Measurements from ENCODE around the gene SP2.

Gene SP2

DNA sequence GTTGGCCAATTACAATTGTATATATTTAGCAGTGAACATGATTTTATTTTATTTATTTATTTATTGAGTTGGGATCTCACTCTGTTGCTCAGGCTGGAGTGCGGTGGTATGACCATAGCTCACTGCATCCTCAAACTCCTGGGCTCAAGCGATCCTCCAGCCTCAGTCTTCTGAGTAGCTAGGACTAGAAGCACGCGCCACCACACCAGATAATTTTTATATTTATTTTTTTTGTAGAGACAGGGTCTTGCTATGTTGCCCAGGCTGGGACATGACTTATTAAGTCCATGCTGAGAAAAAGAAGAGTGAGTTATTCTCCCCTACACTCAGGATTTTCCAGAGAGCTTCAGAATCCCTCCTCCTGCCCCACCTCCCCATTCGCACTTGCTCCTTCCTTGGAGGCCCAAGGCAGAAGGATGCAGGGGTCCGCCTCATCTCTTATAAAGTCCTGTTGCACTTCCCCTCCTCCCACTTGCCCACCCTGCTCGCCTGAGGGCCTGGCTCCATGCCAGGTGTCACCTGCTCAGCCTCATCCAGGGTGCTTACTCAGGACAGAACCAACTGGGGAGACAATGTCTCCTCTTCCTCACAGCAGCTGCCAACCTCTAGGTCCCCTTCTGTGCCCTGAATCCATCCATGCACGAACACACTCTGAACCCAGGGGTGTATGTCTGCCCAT lies 16.1 kb upstream of the SP2 start:
- Histone ChIP-seq H3K27ac (ENCODE audit: insufficient read depth, low read depth, low read length, poor library complexity, severe bottlenecking) (no peak overlapping the region), H3K36me3 (ENCODE audit: control insufficient read depth, insufficient read depth, low read length) (no peaks in the 10 kb centered on the region), H3K9me3 (ENCODE audit: control insufficient read depth, low read length) (no peaks in the 10 kb centered on the region), H3K27me3 (ENCODE audit: control insufficient read depth, insufficient read depth, low read length, poor library complexity, severe bottlenecking) (no peaks in the 10 kb centered on the region), H3K4me1 (ENCODE audit: control insufficient read depth, insufficient read depth, low read length) (peaks cover 24% of the 10 kb centered on the region), H3K4me3 (ENCODE audit: insufficient read depth, low read depth, low read length) (no peak overlapping the region)
- WGBS, 2 experiments: 90 to 95% methylated on average over 6 to 8 of the region's 8 CpGs

GRCh38 chr17:47882247-47882646 lies 13.8 kb upstream of the SP2 start:
- no peaks in the 10 kb centered on the region for H3K36me3 ChIP-seq (ENCODE audit: control insufficient read depth, insufficient read depth, low read length)
- H3K9me3 ChIP-seq (ENCODE audit: control insufficient read depth, low read length): no peaks in the 10 kb centered on the region
- no peak overlapping the region for H3K4me3 ChIP-seq (ENCODE audit: insufficient read depth, low read depth, low read length)
- WGBS, 2 experiments: 91 to 94% methylated on average over 7 of the region's 7 CpGs
- no peaks in the 10 kb centered on the region for H3K27me3 ChIP-seq (ENCODE audit: control insufficient read depth, insufficient read depth, low read length, poor library complexity, severe bottlenecking)
- no peak overlapping the region for H3K27ac ChIP-seq (ENCODE audit: insufficient read depth, low read depth, low read length, poor library complexity, severe bottlenecking)
- H3K4me1 ChIP-seq (ENCODE audit: control insufficient read depth, insufficient read depth, low read length): peaks cover 23% of the 10 kb centered on the region

DNA sequence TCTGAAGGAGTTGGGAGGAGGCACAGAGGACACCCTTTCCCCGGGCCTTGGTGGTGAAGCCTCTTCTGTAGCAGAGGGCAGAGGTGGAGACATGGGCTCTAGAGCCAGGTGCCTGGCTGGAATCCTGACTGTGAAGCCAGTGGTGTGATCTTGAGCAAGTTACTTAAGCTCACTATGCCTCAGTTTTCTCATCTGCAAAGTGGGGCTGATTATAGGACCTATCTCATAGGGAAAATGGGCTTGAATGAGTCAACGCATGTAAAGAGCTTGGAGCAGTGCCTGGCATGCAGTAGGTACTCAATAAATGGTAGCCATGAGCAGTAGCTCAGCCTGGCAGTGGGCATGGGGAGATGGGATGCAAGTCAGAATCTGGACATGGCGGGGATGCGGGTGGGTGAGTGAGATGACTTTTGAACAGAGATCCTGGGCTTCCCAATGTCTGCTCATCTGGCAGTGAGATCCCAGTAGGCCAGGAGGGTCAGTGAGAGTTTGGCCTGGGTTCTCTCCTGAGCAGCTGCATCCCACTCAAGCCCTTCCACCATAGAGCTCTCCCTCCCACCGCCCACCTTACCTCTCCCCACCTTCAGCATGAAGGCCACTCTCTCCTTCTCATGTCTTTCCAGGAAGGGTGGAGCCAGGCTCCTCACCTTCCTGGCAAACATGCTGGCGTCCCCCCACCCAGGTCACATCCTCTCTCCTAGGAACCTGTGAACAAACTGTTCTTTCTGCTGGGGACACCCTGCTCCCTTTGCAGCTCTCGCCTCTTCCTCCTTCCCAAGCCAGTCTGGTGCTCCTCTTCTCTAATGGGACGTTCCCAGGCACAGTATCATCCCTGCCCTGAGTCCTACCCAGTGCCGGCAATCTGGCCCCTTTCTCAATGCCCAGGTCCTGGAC lies 13.1 kb upstream of the SP2 start:
- H3K4me3 ChIP-seq (ENCODE audit: insufficient read depth, low read depth, low read length): no peak overlapping the region
- H3K27ac ChIP-seq (ENCODE audit: insufficient read depth, low read depth, low read length, poor library complexity, severe bottlenecking): no peak overlapping the region
- H3K27me3 ChIP-seq (ENCODE audit: control insufficient read depth, insufficient read depth, low read length, poor library complexity, severe bottlenecking): no peaks in the 10 kb centered on the region
- H3K36me3 ChIP-seq (ENCODE audit: control insufficient read depth, insufficient read depth, low read length): no peaks in the 10 kb centered on the region
- H3K4me1 ChIP-seq (ENCODE audit: control insufficient read depth, insufficient read depth, low read length): peaks cover 16% of the 10 kb centered on the region
- 90 to 95% methylated on average over 8 to 9 of the region's 9 CpGs for WGBS, 2 experiments
- H3K9me3 ChIP-seq (ENCODE audit: control insufficient read depth, low read length): no peaks in the 10 kb centered on the region

- Histone ChIP-seq H3K36me3 (ENCODE audit: control insufficient read depth, insufficient read depth, low read length) (no peaks in the 10 kb centered on the region), H3K27me3 (ENCODE audit: control insufficient read depth, insufficient read depth, low read length, poor library complexity, severe bottlenecking) (no peaks in the 10 kb centered on the region), H3K4me1 (ENCODE audit: control insufficient read depth, insufficient read depth, low read length) (peaks cover 7% of the 10 kb centered on the region), H3K4me3 (ENCODE audit: insufficient read depth, low read depth, low read length) (no peak overlapping the region), H3K9me3 (ENCODE audit: control insufficient read depth, low read length) (no peaks in the 10 kb centered on the region), H3K27ac (ENCODE audit: insufficient read depth, low read depth, low read length, poor library complexity, severe bottlenecking) (no peak overlapping the region)
- 85 to 88% methylated on average over 9 of the region's 9 CpGs for WGBS, 2 experiments
These were observed 12.2 kb upstream of the SP2 start for GRCh38 chr17:47883589-47884426.

DNA sequence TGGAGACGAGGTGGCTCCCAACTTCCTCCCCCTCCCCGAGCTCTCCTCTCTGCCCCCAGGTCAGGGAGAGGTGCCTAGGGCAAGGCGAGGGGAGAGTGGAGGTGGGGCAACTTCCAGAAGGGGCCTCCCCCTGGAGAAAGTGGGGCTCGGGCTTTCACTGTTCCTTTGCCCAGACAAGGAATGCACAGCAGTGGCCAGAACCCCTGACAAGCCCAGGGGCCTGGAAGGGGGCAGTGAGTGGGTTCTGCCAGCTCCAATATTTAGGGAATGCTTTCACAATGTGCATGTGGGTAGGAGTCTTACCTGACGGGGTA lies 11.7 kb upstream of the SP2 start:
- 55 to 66% methylated on average over 4 to 5 of the region's 5 CpGs for WGBS, 2 experiments
- H3K4me3 ChIP-seq (ENCODE audit: insufficient read depth, low read depth, low read length): no peak overlapping the region
- H3K9me3 ChIP-seq (ENCODE audit: control insufficient read depth, low read length): no peaks in the 10 kb centered on the region
- H3K4me1 ChIP-seq (ENCODE audit: control insufficient read depth, insufficient read depth, low read length): peaks cover 6% of the 10 kb centered on the region
- H3K36me3 ChIP-seq (ENCODE audit: control insufficient read depth, insufficient read depth, low read length): no peaks in the 10 kb centered on the region
- H3K27me3 ChIP-seq (ENCODE audit: control insufficient read depth, insufficient read depth, low read length, poor library complexity, severe bottlenecking): no peaks in the 10 kb centered on the region
- no peak overlapping the region for H3K27ac ChIP-seq (ENCODE audit: insufficient read depth, low read depth, low read length, poor library complexity, severe bottlenecking)

- 61 to 63% methylated on average over 11 of the region's 11 CpGs for WGBS, 2 experiments
These were observed 10.9 kb upstream of the SP2 start for GRCh38 chr17:47884905-47885730.

GRCh38 chr17:47888293-47888692 lies 7.7 kb upstream of the SP2 start:
- H3K4me3 ChIP-seq (ENCODE audit: insufficient read depth, low read depth, low read length): no peak overlapping the region
- no peaks in the 10 kb centered on the region for H3K9me3 ChIP-seq (ENCODE audit: control insufficient read depth, low read length)
- H3K36me3 ChIP-seq (ENCODE audit: control insufficient read depth, insufficient read depth, low read length): no peaks in the 10 kb centered on the region
- WGBS, 2 experiments: 75 to 82% methylated on average over 6 of the region's 6 CpGs
- no peak overlapping the region for H3K27ac ChIP-seq (ENCODE audit: insufficient read depth, low read depth, low read length, poor library complexity, severe bottlenecking)
- peaks cover 6% of the 10 kb centered on the region for H3K4me1 ChIP-seq (ENCODE audit: control insufficient read depth, insufficient read depth, low read length)
- no peaks in the 10 kb centered on the region for H3K27me3 ChIP-seq (ENCODE audit: control insufficient read depth, insufficient read depth, low read length, poor library complexity, severe bottlenecking)

More at GRCh38 chr17:47884905-47885730, 10.9 kb upstream of the SP2 start:
- peaks cover 6% of the 10 kb centered on the region for H3K4me1 ChIP-seq (ENCODE audit: control insufficient read depth, insufficient read depth, low read length)
- no peaks in the 10 kb centered on the region for H3K9me3 ChIP-seq (ENCODE audit: control insufficient read depth, low read length)
- H3K4me3 ChIP-seq (ENCODE audit: insufficient read depth, low read depth, low read length): no peak overlapping the region
- H3K27me3 ChIP-seq (ENCODE audit: control insufficient read depth, insufficient read depth, low read length, poor library complexity, severe bottlenecking): no peaks in the 10 kb centered on the region
- H3K27ac ChIP-seq (ENCODE audit: insufficient read depth, low read depth, low read length, poor library complexity, severe bottlenecking): no peak overlapping the region
- H3K36me3 ChIP-seq (ENCODE audit: control insufficient read depth, insufficient read depth, low read length): no peaks in the 10 kb centered on the region

GRCh38 chr17:47889734-47890529 lies 6.1 kb upstream of the SP2 start:
- H3K9me3 ChIP-seq (ENCODE audit: control insufficient read depth, low read length): no peaks in the 10 kb centered on the region
- H3K27ac ChIP-seq (ENCODE audit: insufficient read depth, low read depth, low read length, poor library complexity, severe bottlenecking): no peak overlapping the region
- H3K27me3 ChIP-seq (ENCODE audit: control insufficient read depth, insufficient read depth, low read length, poor library complexity, severe bottlenecking): no peaks in the 10 kb centered on the region
- H3K36me3 ChIP-seq (ENCODE audit: control insufficient read depth, insufficient read depth, low read length): no peaks in the 10 kb centered on the region
- WGBS, 2 experiments: 57 to 58% methylated on average over 11 of the region's 11 CpGs
- H3K4me3 ChIP-seq (ENCODE audit: insufficient read depth, low read depth, low read length): no peak overlapping the region
- H3K4me1 ChIP-seq (ENCODE audit: control insufficient read depth, insufficient read depth, low read length): peaks cover 10% of the 10 kb centered on the region

DNA sequence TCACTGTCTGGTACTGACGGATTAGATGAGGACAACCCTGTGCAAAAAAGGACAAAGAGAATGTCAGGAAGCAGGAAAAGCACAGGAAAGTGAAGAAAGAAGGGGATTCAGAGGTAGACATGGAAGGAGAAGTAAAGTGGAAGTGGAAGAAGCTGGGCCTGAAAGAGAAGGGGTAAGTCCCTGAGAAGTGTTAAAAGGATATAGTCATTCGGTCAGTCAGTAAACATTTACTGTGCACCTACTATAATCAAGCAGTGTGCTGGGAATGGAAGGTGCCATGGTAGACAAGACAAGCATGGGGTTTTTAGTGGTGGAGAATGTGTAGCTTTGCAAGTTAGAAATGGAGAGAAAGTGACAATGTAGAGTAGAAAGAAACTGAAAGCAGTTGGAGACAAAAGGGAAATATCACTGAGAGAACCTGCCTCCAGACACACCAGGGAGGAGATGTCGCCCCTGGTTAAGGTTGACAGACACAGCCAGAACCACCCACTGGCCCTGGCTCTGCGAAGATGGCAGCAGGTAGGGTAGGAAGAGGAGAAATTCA lies 4.4 kb upstream of the SP2 start:
- Histone ChIP-seq H3K9me3 (ENCODE audit: control insufficient read depth, low read length) (no peaks in the 10 kb centered on the region), H3K4me3 (ENCODE audit: insufficient read depth, low read depth, low read length) (no peak overlapping the region), H3K4me1 (ENCODE audit: control insufficient read depth, insufficient read depth, low read length) (peaks cover 4% of the 10 kb centered on the region), H3K27ac (ENCODE audit: insufficient read depth, low read depth, low read length, poor library complexity, severe bottlenecking) (no peak overlapping the region), H3K27me3 (ENCODE audit: control insufficient read depth, insufficient read depth, low read length, poor library complexity, severe bottlenecking) (no peaks in the 10 kb centered on the region), H3K36me3 (ENCODE audit: control insufficient read depth, insufficient read depth, low read length) (no peaks in the 10 kb centered on the region)
- 88 to 90% methylated on average over 4 of the region's 4 CpGs for WGBS, 2 experiments

Measured in ectodermal cell (in vitro differentiated cells).